ENCODE data around the gene TGIF1. TPM values are rescaled to one million over a fixed set of nuclear protein-coding genes. Genes with fewer than 3 reads are reported as not detected.
"Not testable (repeated sequence)": the region's sequence is repeated elsewhere in the genome, so short reads cannot be mapped to it uniquely, and the experiment has no call there.

The TGIF1 gene
- total RNA-seq, 4 donors from 2014 or later = 89.4 to 122 (median 108) TPM

DNA sequence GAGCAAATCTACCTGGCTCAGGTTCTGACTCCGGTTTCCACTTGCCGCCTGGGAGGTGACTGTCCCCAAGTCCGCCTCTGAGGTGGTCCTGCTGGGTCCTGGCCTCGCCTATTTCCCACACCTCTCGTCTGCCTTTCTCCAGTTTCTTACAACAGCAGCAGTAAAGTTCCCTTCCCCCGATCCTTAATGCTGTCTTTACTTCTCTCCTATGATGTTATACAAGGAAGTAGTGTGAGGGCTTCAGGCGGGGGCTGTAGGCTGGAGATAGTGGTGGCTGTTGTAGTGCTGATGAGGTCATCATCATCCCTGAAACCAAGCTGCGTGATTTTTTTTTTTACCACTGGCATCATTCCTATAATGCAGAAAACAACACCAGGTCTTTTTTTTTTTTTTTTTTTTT, 18.9 kb downstream of the TGIF1 start:
- DNase-seq (ENCODE audit: low spot score in 2 of 2) = no peak
- H3K9me3 ChIP-seq = no peaks in the 10 kb centered on the region
- TF ChIP-seq CTCF (IDR thresholded peaks at IDR 0.05) = no peak
- TF ChIP-seq POLR2AphosphoS5 (IDR thresholded peaks at IDR 0.05) = no peak
- no peak for TF ChIP-seq POLR2A (IDR thresholded peaks at IDR 0.05)
- TF ChIP-seq EP300 (IDR thresholded peaks at IDR 0.05) = no peak
- no peaks in the 10 kb centered on the region for H3K27me3 ChIP-seq
- no peaks in the 10 kb centered on the region for H3K36me3 ChIP-seq
- H3K27ac ChIP-seq = no peak overlapping the region
- peaks cover 11% of the 10 kb centered on the region for H3K4me1 ChIP-seq
- 79% methylated on average over 8 of the region's 8 CpGs for WGBS
- no peak overlapping the region for H3K4me3 ChIP-seq

DNA sequence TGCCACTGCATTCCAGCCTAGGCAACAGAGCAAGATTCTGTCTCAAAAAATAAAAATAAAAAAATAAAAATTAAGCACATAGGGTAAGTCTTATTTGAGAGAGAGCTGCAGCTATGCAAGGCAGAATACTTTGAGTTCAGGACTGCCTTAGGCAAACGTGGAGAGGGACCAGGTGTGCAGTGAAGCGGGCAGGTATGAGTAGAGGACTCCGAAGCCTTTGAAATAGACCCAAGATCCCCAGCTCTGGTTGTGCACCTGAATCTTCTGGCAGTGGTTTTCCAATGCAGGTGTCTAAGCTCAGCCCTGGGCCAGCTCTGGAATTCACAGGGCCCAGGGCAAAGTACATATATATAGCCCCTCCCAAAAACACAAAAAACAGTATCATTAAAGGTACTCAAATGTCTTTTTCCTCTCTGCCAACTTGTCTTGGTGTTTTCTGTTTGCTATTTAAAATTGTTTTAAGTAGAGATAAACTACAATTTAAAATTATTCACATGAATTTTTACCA, 21.2 kb downstream of the TGIF1 start:
- Histone ChIP-seq H3K4me3 (no peak overlapping the region), H3K27ac (no peak overlapping the region), H3K9me3 (no peaks in the 10 kb centered on the region), H3K27me3 (no peaks in the 10 kb centered on the region), H3K4me1 (peaks cover 11% of the 10 kb centered on the region), H3K36me3 (no peaks in the 10 kb centered on the region)
- no peak for DNase-seq (ENCODE audit: low spot score in 2 of 2)
- 43% methylated on average over 3 of the region's 3 CpGs for WGBS
- TF ChIP-seq CTCF (IDR thresholded peaks at IDR 0.05) (no peak), EP300 (IDR thresholded peaks at IDR 0.05) (no peak), POLR2AphosphoS5 (IDR thresholded peaks at IDR 0.05) (no peak), POLR2A (IDR thresholded peaks at IDR 0.05) (no peak)

DNA sequence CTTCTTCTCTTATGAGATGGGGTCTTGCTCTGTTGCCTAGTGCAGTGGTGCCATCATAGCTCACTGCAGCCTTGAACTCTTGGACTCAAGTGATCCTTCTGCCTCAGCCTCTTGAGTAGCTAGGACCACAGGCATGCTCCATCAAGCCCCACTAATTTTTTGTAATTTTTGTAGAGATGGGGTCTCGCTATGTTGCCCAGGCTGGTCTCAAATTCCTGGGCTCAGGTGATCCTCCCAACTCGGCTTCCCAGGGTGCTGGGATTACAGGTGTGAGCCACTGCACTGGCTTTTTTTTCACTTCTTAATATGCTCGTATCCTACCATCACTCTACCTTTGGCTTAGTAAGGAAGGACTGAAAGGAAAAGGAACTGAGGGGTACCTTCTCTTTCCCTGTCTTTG, 22.1 kb downstream of the TGIF1 start:
- not testable (repeated sequence) for H3K27me3 ChIP-seq; DNase-seq (ENCODE audit: low spot score in 2 of 2); H3K4me1 ChIP-seq; H3K9me3 ChIP-seq; H3K27ac ChIP-seq; H3K4me3 ChIP-seq; H3K36me3 ChIP-seq
- 99% methylated on average over 3 of the region's 3 CpGs for whole genome bisulfite sequencing

- WGBS = 86% methylated on average over 18 of the region's 18 CpGs
- TF ChIP-seq EP300 (IDR thresholded peaks at IDR 0.05) (no peak), POLR2AphosphoS5 (IDR thresholded peaks at IDR 0.05) (no peak), CTCF (IDR thresholded peaks at IDR 0.05) (no peak), POLR2A (IDR thresholded peaks at IDR 0.05) (no peak)
- no peaks in the 10 kb centered on the region for H3K36me3 ChIP-seq
- H3K27ac ChIP-seq = no peak overlapping the region
- H3K27me3 ChIP-seq = no peaks in the 10 kb centered on the region
- no peak overlapping the region for H3K4me3 ChIP-seq
- no peak for DNase-seq (ENCODE audit: low spot score in 2 of 2)
- H3K4me1 ChIP-seq = no peaks in the 10 kb centered on the region
- no peaks in the 10 kb centered on the region for H3K9me3 ChIP-seq
These were observed 22.9 kb downstream of the TGIF1 start for GRCh38 chr18:3472681-3473544.

DNA sequence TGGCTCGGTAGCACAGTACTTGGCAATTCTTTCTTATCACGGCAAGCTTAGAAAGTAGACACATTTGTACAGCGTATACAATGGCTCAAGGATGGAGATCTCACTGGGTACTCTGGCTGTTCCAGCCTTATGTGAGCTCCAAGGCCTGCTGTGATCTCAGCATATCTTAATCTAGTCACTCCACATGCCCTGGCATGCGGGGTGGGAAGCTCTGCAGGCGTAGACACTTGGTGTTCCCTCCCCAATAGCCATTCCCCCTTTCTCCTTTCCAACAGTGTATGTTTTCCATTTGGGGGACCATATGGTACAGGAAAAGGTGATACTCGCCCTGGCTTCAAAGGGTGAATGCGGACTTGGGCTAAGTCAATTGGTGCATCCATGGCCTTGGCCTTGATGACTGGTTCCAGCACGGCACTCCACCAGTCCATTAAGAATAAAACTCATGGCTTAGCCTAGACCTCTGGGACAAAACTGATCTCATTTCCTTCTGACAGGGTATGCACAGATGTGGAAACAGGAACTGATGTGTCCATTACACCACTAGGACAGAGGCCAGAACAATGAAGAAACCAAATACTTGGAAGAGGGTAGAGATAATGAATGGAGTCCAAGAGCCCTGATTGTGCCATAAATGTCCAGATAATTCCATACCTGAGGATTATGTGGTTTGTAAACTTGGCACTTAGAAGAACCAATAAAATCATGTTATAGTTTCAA, 28.4 kb downstream of the TGIF1 start:
- WGBS = 84% methylated on average over 8 of the region's 8 CpGs
- Histone ChIP-seq H3K27me3 (no peaks in the 10 kb centered on the region), H3K9me3 (no peaks in the 10 kb centered on the region), H3K36me3 (no peaks in the 10 kb centered on the region), H3K4me1 (no peaks in the 10 kb centered on the region), H3K4me3 (no peak overlapping the region), H3K27ac (no peak overlapping the region)
- TF ChIP-seq POLR2A (IDR thresholded peaks at IDR 0.05) = no peak
- no peak for TF ChIP-seq CTCF (IDR thresholded peaks at IDR 0.05)
- TF ChIP-seq POLR2AphosphoS5 (IDR thresholded peaks at IDR 0.05) = no peak
- no peak for TF ChIP-seq EP300 (IDR thresholded peaks at IDR 0.05)
- DNase-seq (ENCODE audit: low spot score in 2 of 2) = no peak
